GM04503 (cell line): ENCODE measurements around the gene NAV2.
"Not testable (repeated sequence)": the region's sequence is repeated elsewhere in the genome, so short reads cannot be mapped to it uniquely, and the experiment has no call there.

ENCODE experiments used
- DNase-seq: peaks from one replicate; pipeline ENCODE4 v3.0.0-alpha.2; 2012; ENCODE audit warnings: low read depth

The NAV2 gene

DNA sequence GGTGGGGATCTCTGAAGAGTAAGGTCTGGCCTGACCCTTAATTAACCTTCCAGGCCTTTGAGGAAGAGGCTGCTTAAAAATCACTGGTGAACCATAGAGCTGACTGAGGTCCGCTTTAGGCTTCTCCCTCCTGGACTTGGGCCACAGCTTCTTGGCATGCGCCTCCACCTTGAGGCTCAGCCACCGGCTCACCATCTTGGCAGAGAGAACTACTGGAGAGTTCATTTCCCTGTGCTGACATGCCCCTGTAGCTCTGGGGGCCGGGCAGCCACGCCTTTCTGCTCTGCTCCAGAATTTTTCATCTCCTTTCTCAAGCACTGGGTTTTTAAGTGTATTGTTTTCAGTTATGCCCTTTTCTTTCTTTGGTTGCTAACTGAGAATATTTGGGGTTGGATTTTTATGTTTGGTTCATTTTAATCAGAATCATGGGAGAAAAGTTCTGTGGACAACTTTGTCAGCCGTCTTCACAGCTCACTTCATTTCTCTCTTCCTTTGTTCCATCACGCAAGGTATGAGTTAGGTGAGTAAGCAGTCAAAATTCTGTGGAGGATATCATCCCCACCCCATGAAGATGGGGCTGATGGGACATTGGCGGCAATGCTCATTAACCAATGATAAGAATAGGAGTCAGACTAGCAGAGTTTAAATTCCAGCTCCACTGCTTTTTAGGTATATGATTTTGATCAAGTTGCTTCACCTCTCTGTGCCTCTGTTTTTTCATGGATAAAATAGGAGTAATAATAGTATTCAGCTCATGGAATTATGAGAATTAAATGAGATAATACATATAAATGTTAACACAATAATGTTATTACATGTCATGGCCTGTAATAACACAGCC, 343.7 kb downstream of the NAV2 start:
- DNase-seq, result no peak

GRCh38 chr11:20056950-20057943, 344.6 kb downstream of the NAV2 start:
- DNase-seq, result no peak

GRCh38 chr11:20058749-20059458, 346.3 kb downstream of the NAV2 start:
- DNase-seq, result no peak

DNA sequence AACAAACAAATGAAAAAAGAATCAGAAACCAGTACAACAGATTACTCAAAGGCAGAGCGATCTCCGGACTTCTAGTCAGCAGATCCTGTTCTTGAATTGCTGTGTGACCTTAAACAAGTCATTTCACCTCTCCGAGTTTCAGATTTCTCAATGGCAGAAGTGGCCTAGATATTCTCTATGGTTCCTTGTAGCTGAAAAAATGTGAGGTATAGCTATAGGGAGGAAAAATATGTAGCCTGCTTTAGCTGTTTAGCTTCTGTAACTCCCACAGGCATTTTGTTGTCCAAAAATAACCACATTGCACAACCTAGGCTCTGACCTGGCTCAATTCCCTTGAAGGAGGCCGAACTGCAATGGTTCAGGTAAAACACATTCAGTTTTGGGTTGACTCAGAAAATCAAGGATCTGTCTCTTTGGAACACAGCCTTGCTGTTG, 347.0 kb downstream of the NAV2 start:
- DNase-seq, result no peak

DNA sequence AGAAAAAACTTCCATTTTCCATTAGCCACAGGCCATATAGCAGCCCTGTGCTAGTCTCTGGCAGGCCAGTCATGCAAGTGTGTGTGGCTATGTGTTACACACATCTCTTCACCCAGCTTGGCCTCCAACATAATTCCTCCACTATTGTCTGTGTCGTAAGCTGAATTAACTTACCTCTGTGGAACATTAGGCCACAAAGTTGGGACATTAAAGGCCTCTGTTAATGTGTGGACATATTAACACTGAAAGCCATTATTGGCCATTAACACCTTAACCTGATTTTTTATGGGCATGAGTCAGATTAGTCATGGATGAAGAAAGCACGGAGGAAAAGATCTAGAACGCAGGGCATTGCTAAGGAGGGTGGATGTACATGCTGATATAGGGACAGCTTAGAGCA, 347.5 kb downstream of the NAV2 start:
- no peak for DNase-seq

- no peak for DNase-seq
These were observed 348.1 kb downstream of the NAV2 start for GRCh38 chr11:20060647-20061205.

- DNase-seq, result no peak
These were observed 349.1 kb downstream of the NAV2 start for GRCh38 chr11:20061776-20062175.

DNA sequence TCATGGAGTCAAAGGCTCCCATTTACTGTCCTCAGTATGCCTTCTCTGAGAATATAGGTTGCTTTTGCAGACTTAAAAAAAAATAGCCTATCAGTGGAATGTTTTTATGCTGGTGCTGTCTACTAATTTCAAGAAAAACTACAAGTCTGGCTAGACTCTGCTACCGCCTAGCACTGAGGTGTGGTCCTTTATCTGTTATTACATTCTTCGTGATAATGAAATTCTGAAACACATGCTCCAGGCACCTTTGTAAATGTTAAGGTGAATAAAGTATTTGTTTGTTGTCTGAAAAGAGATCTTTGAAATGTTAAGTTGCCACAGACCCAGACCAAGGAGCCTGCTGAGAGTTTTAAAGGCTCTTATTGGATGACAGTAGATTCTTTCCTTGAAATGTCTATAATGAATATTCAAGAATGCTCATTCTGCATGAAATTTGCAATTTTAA, 352.3 kb downstream of the NAV2 start:
- DNase-seq, result no peak

DNA sequence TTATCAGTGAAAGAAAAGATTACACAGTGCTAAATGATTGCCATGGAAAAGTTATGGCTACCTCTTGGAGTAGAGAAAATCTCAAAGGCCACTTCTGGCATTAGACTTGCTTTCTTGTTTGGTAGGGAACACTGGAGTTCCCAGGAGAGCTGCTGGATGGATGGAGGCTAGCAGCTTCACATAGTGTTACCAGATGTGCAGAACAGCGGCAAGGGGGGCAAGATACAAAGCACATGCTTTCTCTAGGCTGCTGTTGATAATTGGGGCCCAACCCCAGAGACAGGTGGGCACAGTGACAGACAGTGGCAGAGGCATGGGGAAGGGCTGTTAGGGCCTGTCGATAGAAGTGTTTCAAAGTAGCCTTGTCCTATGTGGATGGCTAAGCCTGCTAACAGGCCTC, 352.8 kb downstream of the NAV2 start:
- no peak for DNase-seq

DNA sequence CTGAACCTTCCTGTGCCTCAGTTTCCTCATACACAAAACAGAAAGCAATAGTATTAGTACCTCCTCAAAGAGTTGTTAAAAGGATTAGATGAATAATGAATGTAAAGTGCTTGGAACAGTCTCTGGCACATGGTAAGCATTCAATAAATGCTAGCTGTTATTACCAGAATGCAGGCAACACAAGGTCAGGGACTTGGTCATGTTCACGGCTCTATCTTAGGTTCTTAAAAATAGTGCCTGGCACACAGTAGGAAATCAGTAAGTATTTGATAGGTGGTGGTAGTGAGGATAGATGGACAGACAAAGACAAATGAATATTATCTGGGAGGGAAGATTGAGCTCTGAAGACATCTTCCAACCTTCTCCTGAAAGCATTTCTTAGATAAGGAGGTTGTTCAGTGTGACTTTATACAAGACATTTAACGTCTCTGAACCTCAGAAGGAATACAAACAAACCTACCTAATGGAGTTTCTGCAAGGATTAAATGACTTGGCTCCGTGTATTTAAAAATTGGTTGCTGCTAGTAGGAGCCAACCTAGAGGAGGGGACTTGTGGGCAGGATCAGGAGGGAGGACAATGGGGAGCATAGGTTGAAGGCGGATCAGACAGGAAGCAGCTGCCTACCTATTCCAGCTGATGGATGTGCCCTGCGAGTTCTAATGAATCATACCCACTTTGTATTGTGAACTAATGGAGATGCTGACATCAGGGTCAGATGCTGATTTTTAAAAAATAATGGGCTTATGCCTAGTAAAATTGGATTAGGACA, 353.6 kb downstream of the NAV2 start:
- no peak for DNase-seq

GRCh38 chr11:20066783-20067156, 354.1 kb downstream of the NAV2 start:
- no peak for DNase-seq

DNA sequence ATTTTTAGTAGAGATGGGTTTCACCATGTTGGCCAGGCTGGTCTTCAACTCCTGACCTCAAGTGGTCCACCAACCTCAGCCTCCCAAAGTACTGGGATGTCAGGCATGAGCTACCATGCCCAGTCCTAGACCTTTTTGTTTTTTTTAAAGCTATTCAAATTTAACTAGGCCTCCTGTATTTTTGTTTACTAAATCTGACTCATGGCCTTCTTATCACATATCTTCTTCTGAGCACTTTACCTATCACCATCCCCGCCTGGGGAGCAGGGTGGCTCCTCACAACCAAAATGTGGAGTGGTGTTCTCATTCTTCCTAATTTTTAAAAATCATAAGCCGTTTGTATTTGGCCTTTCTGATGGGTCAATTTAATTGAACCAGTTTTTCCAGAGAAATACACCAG, 355.0 kb downstream of the NAV2 start:
- DNase-seq, result no peak

GRCh38 chr11:20068691-20069090, 356.1 kb downstream of the NAV2 start:
- DNase-seq, result no peak

DNA sequence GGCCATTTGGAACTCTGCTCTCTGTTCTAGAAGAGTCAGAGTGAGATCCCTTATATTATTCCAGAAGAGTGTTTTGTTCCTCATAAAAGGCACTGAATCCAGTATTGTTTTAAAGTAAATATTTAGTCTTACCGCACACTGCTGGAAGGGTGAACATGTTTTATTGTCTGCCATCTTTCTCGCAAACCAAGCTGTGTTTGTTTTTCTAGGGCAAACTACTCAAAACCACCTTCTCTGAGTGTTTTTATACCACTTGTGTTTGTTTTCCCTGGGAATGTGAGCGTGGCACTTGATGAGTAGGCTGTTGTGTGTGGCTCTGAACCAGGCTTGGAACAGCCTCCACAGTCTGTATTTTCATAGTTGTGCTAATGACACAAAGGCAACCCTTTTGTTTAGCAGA, 357.8 kb downstream of the NAV2 start:
- no peak for DNase-seq

GRCh38 chr11:20075627-20076026, 363.0 kb downstream of the NAV2 start:
- no peak for DNase-seq

DNA sequence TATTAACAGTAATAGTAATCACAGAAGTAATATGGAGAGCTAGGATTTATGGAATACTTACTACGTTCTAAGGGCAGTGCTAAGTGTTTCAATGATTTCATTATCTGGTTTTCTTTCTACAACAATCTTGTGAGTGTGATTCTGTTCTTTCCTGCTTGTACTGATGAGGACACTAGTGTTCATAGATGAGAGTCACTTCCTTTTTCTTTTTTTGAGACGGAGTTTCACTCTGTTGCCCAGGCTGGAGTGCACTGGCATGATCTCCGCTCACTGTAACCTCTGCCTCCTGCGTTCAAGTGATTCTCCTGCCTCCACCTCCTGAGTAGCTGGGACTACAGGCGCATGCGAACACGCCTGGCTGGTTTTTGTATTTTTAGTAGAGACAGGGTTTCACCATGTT, 366.2 kb downstream of the NAV2 start:
- no peak for DNase-seq

- DNase-seq, result no peak
These were observed 367.5 kb downstream of the NAV2 start for GRCh38 chr11:20080032-20080685.

GRCh38 chr11:20081336-20081735, 368.7 kb downstream of the NAV2 start:
- no peak for DNase-seq

DNA sequence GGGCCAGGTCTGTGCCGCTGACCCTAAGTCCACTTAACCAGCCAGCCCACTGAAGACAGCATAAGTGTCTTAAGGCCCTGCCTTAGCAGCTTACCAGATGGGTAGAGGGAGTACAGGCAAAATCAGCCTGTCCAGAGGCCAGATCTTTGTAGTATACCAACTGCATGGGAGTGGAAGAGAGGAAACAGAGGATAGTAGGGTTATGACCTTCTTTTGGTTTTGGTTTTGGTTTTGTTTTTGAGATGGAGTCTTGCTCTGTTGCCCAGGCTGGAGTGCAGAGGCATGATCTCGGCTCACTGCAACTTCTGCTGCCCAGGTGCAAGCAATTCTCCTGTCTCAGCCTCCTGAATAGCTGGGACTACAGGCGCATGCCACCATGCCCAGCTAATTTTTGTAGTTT, 371.2 kb downstream of the NAV2 start:
- DNase-seq, result not testable (repeated sequence)
